Ishikawa (cell line): Measurements from ENCODE around the gene MAP3K8.

ENCODE experiments used
- CEBPB ChIP-seq: IDR thresholded peaks from 2 replicates; pipeline ENCODE4 v1.6.1; 2012
- CREB1 ChIP-seq: IDR thresholded peaks from 2 replicates; pipeline ENCODE4 v1.6.1; 2012; ENCODE audit warnings: low read depth
- EGR1 ChIP-seq: IDR thresholded peaks from 2 replicates; pipeline ENCODE4 v1.6.1; 2012
- EP300 ChIP-seq: IDR thresholded peaks from 2 replicates; pipeline ENCODE4 v1.6.1; 2012; ENCODE audit warnings: borderline replicate concordance
- FOXM1 ChIP-seq: IDR thresholded peaks from 2 replicates; pipeline ENCODE4 v1.6.1; 2012; ENCODE audit warnings: low read depth, borderline replicate concordance
- MAX ChIP-seq: IDR thresholded peaks from 2 replicates; pipeline ENCODE4 v1.6.1; 2012
- NFIC ChIP-seq: IDR thresholded peaks from 2 replicates; pipeline ENCODE4 v1.6.1; 2012
- RAD21 ChIP-seq: IDR thresholded peaks from 2 replicates; pipeline ENCODE4 v1.6.1; 2012; ENCODE audit warnings: low read depth
- REST ChIP-seq: IDR thresholded peaks from 2 replicates; pipeline ENCODE4 v1.6.1; 2012; ENCODE audit warnings: low read depth, mild to moderate bottlenecking
- TAF1 ChIP-seq: IDR thresholded peaks from 2 replicates; pipeline ENCODE4 v1.6.1; 2012; ENCODE audit warnings: low read depth, mild to moderate bottlenecking
- TCF12 ChIP-seq: IDR thresholded peaks from 2 replicates; pipeline ENCODE4 v1.6.1; 2012; ENCODE audit warnings: low read depth
- TEAD4 ChIP-seq: IDR thresholded peaks from 2 replicates; pipeline ENCODE4 v1.6.1; 2012
- USF1 ChIP-seq: IDR thresholded peaks from 2 replicates; pipeline ENCODE4 v1.6.1; 2012
- YY1 ChIP-seq: IDR thresholded peaks from 2 replicates; pipeline ENCODE4 v1.6.1; 2012; ENCODE audit warnings: low read depth
- ZBTB7A ChIP-seq: IDR thresholded peaks from 2 replicates; pipeline ENCODE4 v1.6.1; 2012; ENCODE audit warnings: low read depth

MAP3K8 gene

GRCh38 chr10:30443049-30443448 is 9.1 kb downstream of the MAP3K8 start:
- TF ChIP-seq CEBPB (no peak), ZBTB7A (no peak), EGR1 (no peak), TAF1 (no peak), CREB1 (no peak), RAD21 (no peak), USF1 (no peak), REST (no peak)

- TF ChIP-seq EP300 (no peak), CREB1 (no peak), MAX (no peak), EGR1 (no peak), FOXM1 (no peak), YY1 (no peak), RAD21 (no peak), USF1 (no peak)
Observed at GRCh38 chr10:30445711-30446110, 11.7 kb downstream of the MAP3K8 start.

GRCh38 chr10:30447125-30447799 is 13.3 kb downstream of the MAP3K8 start:
- TF ChIP-seq EP300 (no peak), FOXM1 (no peak), ZBTB7A (no peak), RAD21 (no peak), MAX (no peak), TCF12 (no peak), YY1 (no peak), NFIC (no peak), EGR1 (no peak), TAF1 (no peak), CEBPB (no peak), TEAD4 (no peak), REST (no peak), CREB1 (no peak), USF1 (no peak)

GRCh38 chr10:30448092-30448491 is 14.1 kb downstream of the MAP3K8 start:
- TF ChIP-seq YY1 (no peak), TEAD4 (no peak), FOXM1 (no peak), USF1 (no peak), TCF12 (no peak), EP300 (no peak), ZBTB7A (no peak), NFIC (no peak), MAX (no peak), TAF1 (no peak), RAD21 (no peak)

- TF ChIP-seq RAD21 = no peak
- no peak for TF ChIP-seq TEAD4
- no peak for TF ChIP-seq TAF1
- TF ChIP-seq ZBTB7A = no peak
- no peak for TF ChIP-seq MAX
- TF ChIP-seq CEBPB = no peak
- no peak for TF ChIP-seq USF1
- TF ChIP-seq EP300 = no peak
- no peak for TF ChIP-seq FOXM1
- no peak for TF ChIP-seq CREB1
Observed at GRCh38 chr10:30453764-30454527, 20.0 kb downstream of the MAP3K8 start.
